Ovary (tissue), 9 donors: ENCODE results near the gene D2HGDH. TPM values are rescaled to one million over a fixed set of nuclear protein-coding genes. Genes with fewer than 3 reads are reported as not detected.

ENCODE experiments used
- DNase-seq, 5 donors: peaks; one replicate each; pipeline ENCODE4 v3.0.0-alpha.2; 2019 to 2020
- H3K27ac ChIP-seq, 2 donors: fragments of 200-600 bp; one replicate each; pipeline versions ENCODE4 v1.5.1 to v1.8.0; 2019 to 2022
- H3K27me3 ChIP-seq: fragments of 200-600 bp; one replicate; pipeline ENCODE4 v1.8.0; 2022
- H3K36me3 ChIP-seq: fragments of 200-600 bp; sonication (generic); one replicate; pipeline ENCODE4 v1.5.1; 2019
- H3K4me1 ChIP-seq: one replicate; pipeline ENCODE4 v1.8.1; 2013; ENCODE audit warnings: mild to moderate bottlenecking, moderate library complexity; ENCODE audit not compliant: insufficient read depth
- H3K4me3 ChIP-seq: fragments of 200-600 bp; sonication (generic); one replicate; pipeline ENCODE4 v1.5.1; 2017
- H3K9me3 ChIP-seq, 2 donors: fragments of 200-600 bp in 1 of 2; sonication (generic) in 1 of 2; one replicate each; pipeline versions ENCODE4 v1.5.1 to v1.8.1; 2013 to 2019; ENCODE audit warnings: mild to moderate bottlenecking in 1 of 2, moderate library complexity in 1 of 2
- CTCF ChIP-seq, 3 donors: fragments of 450-650 bp in 2 of 3; fragments of 200-600 bp in 1 of 3; IDR thresholded peaks; one replicate each; pipeline versions ENCODE4 v1.5.1 to v1.8.0; 2016 to 2022; ENCODE audit warnings: antibody characterized with exemption in 3 of 3, mild to moderate bottlenecking in 1 of 3
- EP300 ChIP-seq: sonication (generic); formaldehyde crosslinking; IDR thresholded peaks from one replicate; pipeline ENCODE4 v1.6.1; 2017; ENCODE audit warnings: antibody characterized with exemption
- POLR2A ChIP-seq: fragments of 450-650 bp; IDR thresholded peaks from one replicate; pipeline ENCODE4 v1.6.1; 2017; ENCODE audit warnings: antibody characterized with exemption, mild to moderate bottlenecking, moderate library complexity
- WGBS, 3 donors: extraction: QIAGEN DNeasy Blood & Tissue Kit in 1 of 3; methylation state at CpG; one replicate each; pipeline versions ENCODE4 v1.1.5 to v1.1.7; 2013 to 2017; 5-methylcytosine and 5-hydroxymethylcytosine counted together
- intact Hi-C, 4 donors: fragments of 100-400 bp; cut with DNase I; formaldehyde crosslinking; loops; one replicate each; pipeline versions ENCODE4 v1.11.0 to v1.15.1; 2022 to 2023
- polyA plus RNA-seq, 2 donors: library from polyadenylated mRNA; stranded (reverse); fragments of 200-250 nt in 1 of 2; fragments of 350-450 nt in 1 of 2; fragmentation: Illumina TruSeq in 1 of 2; extraction: RNeasy Lipid Tissue Mini Kit (QIAGEN cat#74804) in 1 of 2; gene quantifications; one replicate each; pipeline ENCODE4 v1.2.3, GENCODE V29; 2013 to 2014
- total RNA-seq, 7 donors: library from RNA; depleted of rRNA in 2 of 7; stranded (reverse); fragments of >200 nt in 2 of 7; fragmentation: NEBNext Ultra II Directional in 3 of 7; extraction: Animal tissue kit (Norgen Biotek cat#: 25700) in 3 of 7; gene quantifications; one replicate each; pipeline versions ENCODE4 v1.1.0 to v1.2.4, GENCODE V29; 2016 to 2023
- donor health status: DM: no; HTN: no; CAD: no; lungs with moderate emphysema.
- donor health status: DM: no; HTN: no; CAD: no.
- donor health status: Bipolar disorder and iron deficiency.
- donor health status: DM: yes; HTN: yes; CAD: no.
- donor health status: DM: no; HTN: no; CAD: no.
- donor health status: DM: yes; HTN: yes; CAD: no.

D2HGDH gene
- total and polyA plus RNA-seq, 9 donors: 0.63 to 35.1 (median 24.6) TPM

GRCh38 chr2:241814393-241814642 lies 79.9 kb downstream of the D2HGDH start:
- Histone ChIP-seq H3K4me1 (no peaks in the 10 kb centered on the region), H3K4me3 (no peak overlapping the region), H3K27ac (no peak overlapping the region), H3K9me3 (no peaks in the 10 kb centered on the region), H3K36me3 (no peaks in the 10 kb centered on the region), H3K27me3 (no peaks in the 10 kb centered on the region)
- intact Hi-C loops: loop anchor here in 1 of 4 donors (5.0 kb wide), 1 partner anchor 852 kb away; no protein-coding TSS in a partner anchor
- no peak for TF ChIP-seq CTCF (IDR thresholded peaks at IDR 0.05)
- TF ChIP-seq POLR2A: no peak
- no peak for TF ChIP-seq EP300
- WGBS, 3 donors: 43 to 55% (median 46%) methylated on average over 17 of the region's 17 CpGs
- no peak for DNase-seq

DNA sequence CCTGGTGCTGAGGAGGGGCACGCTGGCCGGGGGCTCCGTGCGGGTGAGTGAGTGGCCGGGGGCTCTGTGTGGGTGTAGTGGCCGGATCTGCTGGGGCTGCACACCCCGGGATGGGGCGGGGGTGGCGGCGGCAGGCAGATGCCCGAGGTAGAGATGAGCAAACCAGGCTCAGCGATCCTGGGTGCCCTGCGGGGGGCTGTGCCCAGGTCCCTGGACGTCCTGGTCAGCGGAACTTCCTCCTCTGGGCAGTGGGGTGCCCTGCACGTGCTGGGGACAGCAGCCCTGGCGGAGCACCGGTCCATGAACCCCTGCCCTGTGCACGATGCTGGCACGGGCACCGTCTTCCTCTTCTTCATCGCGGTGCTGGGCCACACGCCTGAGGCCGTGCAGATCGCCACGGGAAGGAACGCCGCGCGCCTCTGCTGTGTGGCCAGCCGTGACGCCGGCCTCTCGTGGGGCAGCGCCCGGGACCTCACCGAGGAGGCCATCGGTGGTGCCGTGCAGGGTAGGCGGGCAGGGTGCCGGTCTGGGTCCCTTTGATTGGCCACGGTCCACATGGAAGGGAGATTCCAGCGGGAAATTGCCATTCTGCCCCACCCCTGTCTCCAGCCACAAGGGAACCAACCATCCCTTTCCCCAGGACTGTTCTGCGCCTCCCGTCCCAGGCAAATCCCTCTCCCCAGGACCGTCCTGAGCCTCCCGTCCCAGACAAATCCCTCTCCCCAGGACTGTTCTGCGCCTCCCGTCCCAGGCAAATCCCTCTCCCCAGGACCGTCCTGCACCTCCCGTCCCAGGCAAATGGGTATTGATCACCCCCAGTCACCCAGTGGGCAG lies 80.4 kb downstream of the D2HGDH start:
- H3K4me1 ChIP-seq: no peaks in the 10 kb centered on the region
- intact Hi-C loops: loop anchor here in 1 of 4 donors (5.0 kb wide), 1 partner anchor 853 kb away; no protein-coding TSS in a partner anchor
- no peaks in the 10 kb centered on the region for H3K27me3 ChIP-seq
- H3K36me3 ChIP-seq: no peaks in the 10 kb centered on the region
- WGBS, 3 donors: 77 to 85% (median 81%) methylated on average over 51 to 52 of the region's 52 CpGs
- DNase-seq: peak in 1 of 5 donors; percentile 34
- no peak overlapping the region for H3K27ac ChIP-seq
- no peaks in the 10 kb centered on the region for H3K9me3 ChIP-seq
- H3K4me3 ChIP-seq: no peak overlapping the region
- TF ChIP-seq CTCF (IDR thresholded peaks at IDR 0.05) (no peak), EP300 (no peak), POLR2A (no peak)

GRCh38 chr2:241815477-241816430 lies 81.3 kb downstream of the D2HGDH start:
- Histone ChIP-seq H3K9me3 (no peaks in the 10 kb centered on the region), H3K27ac (no peak overlapping the region), H3K4me3 (no peak overlapping the region), H3K4me1 (no peaks in the 10 kb centered on the region), H3K27me3 (no peaks in the 10 kb centered on the region), H3K36me3 (no peaks in the 10 kb centered on the region)
- intact Hi-C loops: no loop called here
- peak in 2 of 5 donors; percentile 16 to 32 for DNase-seq
- 76 to 82% (median 79%) methylated on average over 45 to 48 of the region's 48 CpGs for WGBS, 3 donors
- TF ChIP-seq EP300 (no peak), POLR2A (no peak), CTCF (IDR thresholded peaks at IDR 0.05) (no peak)

DNA sequence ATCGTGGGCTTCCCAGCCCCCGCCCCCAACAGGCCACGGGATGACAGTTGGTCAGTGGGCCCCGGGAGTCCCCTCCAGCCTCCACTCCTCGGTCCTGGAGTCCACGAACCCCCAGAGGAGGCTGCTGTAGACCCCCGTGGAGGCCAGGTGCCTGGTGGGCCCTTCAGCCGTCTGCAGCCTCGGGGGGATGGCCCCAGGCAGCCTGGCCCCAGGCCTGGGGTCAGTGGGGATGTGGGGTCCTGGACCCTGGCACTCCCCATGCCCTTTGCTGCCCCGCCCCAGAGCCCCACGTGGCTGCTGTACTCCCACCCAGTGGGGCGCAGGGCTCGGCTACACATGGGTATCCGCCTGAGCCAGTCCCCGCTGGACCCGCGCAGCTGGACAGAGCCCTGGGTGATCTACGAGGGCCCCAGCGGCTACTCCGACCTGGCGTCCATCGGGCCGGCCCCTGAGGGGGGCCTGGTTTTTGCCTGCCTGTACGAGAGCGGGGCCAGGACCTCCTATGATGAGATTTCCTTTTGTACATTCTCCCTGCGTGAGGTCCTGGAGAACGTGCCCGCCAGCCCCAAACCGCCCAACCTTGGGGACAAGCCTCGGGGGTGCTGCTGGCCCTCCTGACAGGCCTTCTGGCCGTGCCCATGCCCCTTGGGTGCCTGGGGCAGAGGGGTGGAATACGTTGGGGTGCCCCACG lies 82.1 kb downstream of the D2HGDH start:
- H3K36me3 ChIP-seq: no peaks in the 10 kb centered on the region
- intact Hi-C loops: no loop called here
- DNase-seq: no peak
- H3K9me3 ChIP-seq: no peaks in the 10 kb centered on the region
- no peak overlapping the region for H3K27ac ChIP-seq
- WGBS, 3 donors: 47 to 66% (median 61%) methylated on average over 25 to 33 of the region's 33 CpGs
- TF ChIP-seq CTCF (IDR thresholded peaks at IDR 0.05): no peak
- TF ChIP-seq POLR2A: no peak
- no peak for TF ChIP-seq EP300
- no peak overlapping the region for H3K4me3 ChIP-seq
- no peaks in the 10 kb centered on the region for H3K27me3 ChIP-seq
- H3K4me1 ChIP-seq: no peaks in the 10 kb centered on the region
